HG02970 (cell line): ENCODE data around the gene PRICKLE3.
"Not testable (repeated sequence)": the region's sequence is repeated elsewhere in the genome, so short reads cannot be mapped to it uniquely, and the experiment has no call there.

Experiments
- ATAC-seq: cut with Tn5 transposase; IDR thresholded peaks from one replicate; pipeline ENCODE4 v1.9.1; 2021; ENCODE audit warnings: mild to moderate bottlenecking, moderate library complexity, moderate number of reproducible peaks; ENCODE audit not compliant: unreplicated experiment, low FRiP score

The PRICKLE3 gene

GRCh38 chrX:49184294-49185281 lies 1.6 kb downstream of the PRICKLE3 start:
- no peak for ATAC-seq

- ATAC-seq, result no peak
These were observed 2.4 kb downstream of the PRICKLE3 start for GRCh38 chrX:49183701-49184281.

- no peak for ATAC-seq
These were observed 6.8 kb downstream of the PRICKLE3 start for GRCh38 chrX:49179358-49179757.

- no peak for ATAC-seq
These were observed 7.6 kb downstream of the PRICKLE3 start for GRCh38 chrX:49178537-49178936.

GRCh38 chrX:49177873-49178480 lies 8.2 kb downstream of the PRICKLE3 start:
- ATAC-seq, result no peak

GRCh38 chrX:49177338-49177833 lies 8.8 kb downstream of the PRICKLE3 start:
- ATAC-seq, result no peak

- ATAC-seq, result no peak
These were observed 9.5 kb downstream of the PRICKLE3 start for GRCh38 chrX:49176421-49177326.

GRCh38 chrX:49175435-49176274 lies 10.5 kb downstream of the PRICKLE3 start:
- no peak for ATAC-seq

GRCh38 chrX:49174723-49175122 lies 11.4 kb downstream of the PRICKLE3 start:
- no peak for ATAC-seq

- not testable (repeated sequence) for ATAC-seq
These were observed 12.6 kb downstream of the PRICKLE3 start for GRCh38 chrX:49173544-49173943.

GRCh38 chrX:49172280-49172780 lies 13.8 kb downstream of the PRICKLE3 start:
- ATAC-seq, result peak; percentile 54

- ATAC-seq, result no peak
These were observed 14.4 kb downstream of the PRICKLE3 start, which contains the start of gene PLP2 for GRCh38 chrX:49171752-49172279. TSS of gene PLP2 (plus strand) at chrX:49171898. CDS start at chrX:49172001, 103 bp downstream.

GRCh38 chrX:49167740-49168108 lies 18.4 kb downstream of the PRICKLE3 start:
- no peak for ATAC-seq

GRCh38 chrX:49166914-49167739 lies 19.0 kb downstream of the PRICKLE3 start:
- peak; percentile 24 for ATAC-seq

GRCh38 chrX:49165901-49166881 lies 20.0 kb downstream of the PRICKLE3 start:
- ATAC-seq, result peak; percentile 38

GRCh38 chrX:49164589-49165360 lies 21.4 kb downstream of the PRICKLE3 start:
- ATAC-seq, result no peak
